H9 (cell line): ENCODE measurements around the gene PCDH9. TPM values are rescaled to one million over a fixed set of nuclear protein-coding genes. Genes with fewer than 3 reads are reported as not detected.

ENCODE experiments used
- DNase-seq: peaks from one replicate; pipeline ENCODE4 v3.0.0-alpha.2; 2017
- H2AFZ ChIP-seq: one replicate; pipeline ENCODE4 v1.6.1; 2013; ENCODE audit warnings: mild to moderate bottlenecking, low read length, control low read depth, moderate library complexity
- H2AK5ac ChIP-seq: 2 replicates; pipeline ENCODE4 v1.6.1; 2013; ENCODE audit warnings: low read length, control low read depth, mixed read lengths; ENCODE audit not compliant: insufficient read length
- H2BK120ac ChIP-seq: one replicate; pipeline ENCODE4 v1.6.1; 2013; ENCODE audit warnings: low read depth, mild to moderate bottlenecking, low read length, control low read depth, inconsistent platforms; ENCODE audit not compliant: poor library complexity, severe bottlenecking
- H2BK12ac ChIP-seq: 2 replicates; pipeline ENCODE4 v1.6.1; 2013; ENCODE audit warnings: low read length, control low read depth, mixed read lengths, low read depth; ENCODE audit not compliant: insufficient read length
- H2BK15ac ChIP-seq: 2 replicates; pipeline ENCODE4 v1.6.1; 2013; ENCODE audit warnings: low read depth, low read length, control low read depth
- H2BK20ac ChIP-seq: one replicate; pipeline ENCODE4 v1.6.1; 2013; ENCODE audit warnings: low read depth, mild to moderate bottlenecking, low read length, control low read depth, inconsistent platforms; ENCODE audit not compliant: poor library complexity, severe bottlenecking
- H2BK5ac ChIP-seq: 2 replicates; pipeline ENCODE4 v1.6.1; 2013; ENCODE audit warnings: low read length, control low read depth, mixed read lengths; ENCODE audit not compliant: insufficient read length
- H3K14ac ChIP-seq: 2 replicates; pipeline ENCODE4 v1.6.1; 2013; ENCODE audit warnings: low read length, control low read depth; ENCODE audit not compliant: insufficient read depth
- H3K18ac ChIP-seq: 2 replicates; pipeline ENCODE4 v1.6.1; 2013; ENCODE audit warnings: low read depth, mild to moderate bottlenecking, mixed read lengths, low read length, control low read depth; ENCODE audit not compliant: insufficient read length
- H3K23ac ChIP-seq: 2 replicates; pipeline ENCODE4 v1.6.1; 2013; ENCODE audit warnings: low read length, control low read depth, mixed read lengths, low read depth; ENCODE audit not compliant: insufficient read length
- H3K23me2 ChIP-seq: 2 replicates; pipeline ENCODE4 v1.6.1; 2013; ENCODE audit warnings: low read depth, mild to moderate bottlenecking, mixed read lengths, low read length, control low read depth; ENCODE audit not compliant: insufficient read length, poor library complexity, severe bottlenecking
- H3K27ac ChIP-seq: 2 replicates; pipeline ENCODE4 v1.5.1; 2013; ENCODE audit warnings: low read length, control low read depth, mixed read lengths, low read depth; ENCODE audit not compliant: insufficient read length
- H3K27me3 ChIP-seq: 2 replicates; pipeline ENCODE4 v1.6.1; 2013; ENCODE audit warnings: low read length, control low read depth, inconsistent platforms; ENCODE audit not compliant: insufficient read depth
- H3K4ac ChIP-seq: 2 replicates; pipeline ENCODE4 v1.6.1; 2013; ENCODE audit warnings: low read depth, mild to moderate bottlenecking, control low read depth, inconsistent platforms, low read length, moderate library complexity
- H3K4me1 ChIP-seq: 2 replicates; pipeline ENCODE4 v1.6.1; 2013; ENCODE audit warnings: low read length, control low read depth, inconsistent platforms; ENCODE audit not compliant: insufficient read depth
- H3K4me2 ChIP-seq: 2 replicates; pipeline ENCODE4 v1.6.1; 2013; ENCODE audit warnings: low read length, control low read depth, mixed read lengths; ENCODE audit not compliant: insufficient read length, insufficient read depth
- H3K56ac ChIP-seq: 2 replicates; pipeline ENCODE4 v1.6.1; 2013; ENCODE audit warnings: low read depth, mild to moderate bottlenecking, mixed read lengths, low read length, control low read depth; ENCODE audit not compliant: insufficient read length
- H3K79me1 ChIP-seq: 2 replicates; pipeline ENCODE4 v1.6.1; 2013; ENCODE audit warnings: low read depth, mild to moderate bottlenecking, moderate library complexity, low read length, control low read depth, inconsistent platforms; ENCODE audit not compliant: insufficient read depth, poor library complexity, severe bottlenecking
- H3K79me2 ChIP-seq: 2 replicates; pipeline ENCODE4 v1.6.1; 2013; ENCODE audit warnings: low read length, control low read depth, inconsistent platforms; ENCODE audit not compliant: insufficient read depth
- H3K9ac ChIP-seq: 2 replicates; pipeline ENCODE4 v1.6.1; 2013; ENCODE audit warnings: low read length, control low read depth, mixed read lengths; ENCODE audit not compliant: insufficient read length; ENCODE audit errors: extremely low read depth
- H3K9me3 ChIP-seq: one replicate; pipeline ENCODE4 v1.6.1; 2013; ENCODE audit warnings: low read depth, low read length, inconsistent platforms; ENCODE audit not compliant: control insufficient read depth
- H3T11ph ChIP-seq: one replicate; pipeline ENCODE4 v1.6.1; 2013; ENCODE audit warnings: mild to moderate bottlenecking, low read length, control low read depth, inconsistent platforms
- H4K20me1 ChIP-seq: one replicate; pipeline ENCODE4 v1.6.1; 2013; ENCODE audit not compliant: control insufficient read depth, insufficient read length, insufficient read depth
- H4K5ac ChIP-seq: 2 replicates; pipeline ENCODE4 v1.6.1; 2013; ENCODE audit warnings: low read depth, mild to moderate bottlenecking, mixed read lengths, low read length, control low read depth; ENCODE audit not compliant: insufficient read length
- H4K8ac ChIP-seq: replicated peaks from 2 replicates; pipeline ENCODE4 v1.6.1; 2013; ENCODE audit warnings: low read length, control low read depth, mixed read lengths, low read depth; ENCODE audit not compliant: insufficient read length
- H4K91ac ChIP-seq: 2 replicates; pipeline ENCODE4 v1.6.1; 2013; ENCODE audit warnings: low read depth, mild to moderate bottlenecking, moderate library complexity, mixed read lengths, low read length, control low read depth; ENCODE audit not compliant: insufficient read length
- H3K27ac Mint-ChIP-seq, 3 experiments: 2 replicates in 2 of 3; 3 replicates in 1 of 3; pipeline ENCODE4 v1.8.0; 2020 to 2021; ENCODE audit warnings: mixed read lengths in 3 of 3, mild to moderate bottlenecking in 1 of 3, moderate library complexity in 1 of 3
- H3K27me3 Mint-ChIP-seq: 2 replicates; pipeline ENCODE4 v1.8.0; 2021; ENCODE audit warnings: low read depth, mild to moderate bottlenecking, moderate library complexity, mixed read lengths
- H3K36me3 Mint-ChIP-seq, 3 experiments: 2 replicates in 2 of 3; 3 replicates in 1 of 3; pipeline ENCODE4 v1.8.0; 2020 to 2021; ENCODE audit warnings: low read depth in 3 of 3, mixed read lengths in 3 of 3; ENCODE audit not compliant: insufficient read depth in 1 of 3
- H3K4me1 Mint-ChIP-seq, 2 experiments: 2 replicates each; pipeline ENCODE4 v1.8.0; 2020; ENCODE audit warnings: mixed read lengths in 2 of 2
- H3K4me3 Mint-ChIP-seq, 2 experiments: 2 replicates in 1 of 2; 3 replicates in 1 of 2; pipeline ENCODE4 v1.8.0; 2020 to 2021; ENCODE audit warnings: mild to moderate bottlenecking in 2 of 2, mixed read lengths in 2 of 2, moderate library complexity in 1 of 2
- H3K9me3 Mint-ChIP-seq, 2 experiments: 2 replicates in 1 of 2; 3 replicates in 1 of 2; pipeline ENCODE4 v1.8.0; 2020; ENCODE audit warnings: mild to moderate bottlenecking in 2 of 2, mixed read lengths in 2 of 2, moderate library complexity in 1 of 2
- CTCF ChIP-seq: fragments of 200-600 bp; sonication (generic); conservative IDR thresholded peaks from 3 replicates; pipeline ENCODE4 v1.8.0; 2021; ENCODE audit warnings: antibody characterized with exemption, mild to moderate bottlenecking
- WGBS: extraction: QIAGEN DNeasy Blood & Tissue Kit; methylation state at CpG from one replicate; pipeline ENCODE4 v1.1.7; 2013; ENCODE audit warnings: missing lambda C conversion rate, low lambda C conversion rate, mixed read lengths; ENCODE audit not compliant: insufficient read length; ENCODE audit errors: extremely low coverage; 5-methylcytosine and 5-hydroxymethylcytosine counted together
- total RNA-seq: library from RNA; stranded (reverse); gene quantifications from 2 replicates; pipeline ENCODE4 v1.2.1, GENCODE V29; 2021

PCDH9 gene
- total RNA-seq, 1 experiment from 2014 or later = 0.11 TPM

GRCh38 chr13:67064920-67065319 lies 165.2 kb downstream of the PCDH9 start:
- no peak for TF ChIP-seq CTCF

More at GRCh38 chr13:67064920-67065319, 165.2 kb downstream of the PCDH9 start:
- no peak overlapping the region for H3K4ac ChIP-seq
- Mint-ChIP-seq H3K9me3 (no peaks in the 10 kb centered on the region), H3K27ac (no peak overlapping the region), H3K4me3 (no peak overlapping the region), H3K27me3 (no peaks in the 10 kb centered on the region), H3K4me1 (peaks cover 7 to 23% of the 10 kb centered on the region in 2 experiments), H3K36me3 (no peaks in the 10 kb centered on the region)
- no peak overlapping the region for H4K5ac ChIP-seq
- H2AK5ac ChIP-seq = no peak overlapping the region
- no peak overlapping the region for H4K8ac ChIP-seq
- H2BK120ac ChIP-seq = no peak overlapping the region
- H3K23me2 ChIP-seq = no peaks in the 10 kb centered on the region
- no peak overlapping the region for H3K56ac ChIP-seq
- H3K4me2 ChIP-seq = no peak overlapping the region
- no peaks in the 10 kb centered on the region for H3K9me3 ChIP-seq
- H3K9ac ChIP-seq = no peak overlapping the region
- H2BK5ac ChIP-seq = no peak overlapping the region
- no peak overlapping the region for H2AFZ ChIP-seq
- H2BK15ac ChIP-seq = no peak overlapping the region
- no peak overlapping the region for H3K14ac ChIP-seq
- WGBS = no CpG with 5 or more reads among the region's 2 CpGs
- no peak overlapping the region for H2BK12ac ChIP-seq
- no peaks in the 10 kb centered on the region for H3K79me2 ChIP-seq
- H3K18ac ChIP-seq = no peak overlapping the region
- no peaks in the 10 kb centered on the region for H3K79me1 ChIP-seq
- H3T11ph ChIP-seq = no peak overlapping the region
- H3K23ac ChIP-seq = no peak overlapping the region
- no peaks in the 10 kb centered on the region for H3K4me1 ChIP-seq
- no peaks in the 10 kb centered on the region for H3K27me3 ChIP-seq
- H4K20me1 ChIP-seq = no peaks in the 10 kb centered on the region
- no peak overlapping the region for H2BK20ac ChIP-seq
- H4K91ac ChIP-seq = no peak overlapping the region
- H3K27ac ChIP-seq = no peak overlapping the region
- DNase-seq = no peak
